ENCODE measurements around the gene LSR. TPM values are rescaled to one million over a fixed set of nuclear protein-coding genes. Genes with fewer than 3 reads are reported as not detected.

The LSR gene
- total RNA-seq, 1 donor from 2014 or later, result 78.5 TPM

DNA sequence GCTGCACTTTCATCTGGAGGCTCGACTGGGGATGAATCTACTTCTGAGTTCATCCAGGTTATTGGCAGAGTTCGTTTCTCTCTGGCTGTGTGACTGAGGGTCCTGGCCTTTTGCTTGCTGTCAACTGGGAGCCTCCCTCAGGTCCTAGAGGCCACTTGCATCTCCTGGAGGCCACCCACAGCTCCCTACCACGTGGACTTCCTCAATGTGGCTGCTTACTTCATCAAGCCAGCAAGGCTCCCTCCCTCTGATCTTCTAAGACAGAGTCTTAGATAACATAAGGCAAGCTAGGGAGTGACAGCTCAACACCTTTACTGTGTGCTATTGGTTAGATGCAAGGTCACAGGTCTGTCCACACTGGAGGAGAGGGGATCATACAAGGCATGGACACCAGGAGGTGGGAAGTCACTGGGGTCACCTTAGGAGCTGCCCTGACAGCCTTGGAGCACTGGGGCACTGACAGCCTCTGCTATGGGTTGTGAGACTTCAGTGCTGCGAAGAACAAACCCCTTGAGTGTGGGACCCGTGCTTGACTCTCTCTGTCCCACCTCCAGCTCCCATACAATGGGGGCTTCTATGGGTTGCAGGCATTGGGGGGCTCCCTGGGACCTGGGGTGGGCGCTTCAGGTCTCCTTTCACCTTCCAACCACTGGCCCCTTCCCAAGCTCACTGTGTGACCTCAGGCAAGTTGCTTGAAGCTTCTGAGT, 25.6 kb upstream of the LSR start:
- Mint-ChIP-seq H3K4me1 (ENCODE audit: unreplicated experiment) (no peaks in the 10 kb centered on the region), H3K27ac (no peak overlapping the region), H3K9me3 (peaks cover 5% of the 10 kb centered on the region), H3K27me3 (no peaks in the 10 kb centered on the region), H3K36me3 (no peaks in the 10 kb centered on the region), H3K4me3 (no peak overlapping the region)
- no peak for DNase-seq (ENCODE audit: extremely low spot score, unreplicated experiment)
- no peak for TF ChIP-seq CTCF (conservative IDR thresholded peaks at IDR 0.05)

GRCh38 chr19:35223862-35224505, 24.8 kb upstream of the LSR start:
- no peak overlapping the region for H3K4me3 Mint-ChIP-seq
- peak; percentile 39 for DNase-seq (ENCODE audit: extremely low spot score, unreplicated experiment)
- H3K4me1 Mint-ChIP-seq (ENCODE audit: unreplicated experiment), result no peaks in the 10 kb centered on the region
- no peak overlapping the region for H3K27ac Mint-ChIP-seq
- no peaks in the 10 kb centered on the region for H3K36me3 Mint-ChIP-seq
- peaks cover 5% of the 10 kb centered on the region for H3K9me3 Mint-ChIP-seq
- no peaks in the 10 kb centered on the region for H3K27me3 Mint-ChIP-seq
- TF ChIP-seq CTCF (conservative IDR thresholded peaks at IDR 0.05), result no peak

- Mint-ChIP-seq H3K27ac (no peak overlapping the region), H3K27me3 (no peaks in the 10 kb centered on the region), H3K4me1 (ENCODE audit: unreplicated experiment) (no peaks in the 10 kb centered on the region), H3K4me3 (no peak overlapping the region), H3K36me3 (no peaks in the 10 kb centered on the region), H3K9me3 (no peaks in the 10 kb centered on the region)
- no peak for TF ChIP-seq CTCF (conservative IDR thresholded peaks at IDR 0.05)
- DNase-seq (ENCODE audit: extremely low spot score, unreplicated experiment), result peak; percentile 60
These were observed 23.9 kb upstream of the LSR start for GRCh38 chr19:35224681-35225571.

- TF ChIP-seq CTCF (conservative IDR thresholded peaks at IDR 0.05), result no peak
- DNase-seq (ENCODE audit: extremely low spot score, unreplicated experiment), result peak; percentile 47
- Mint-ChIP-seq H3K9me3 (no peaks in the 10 kb centered on the region), H3K4me1 (ENCODE audit: unreplicated experiment) (no peaks in the 10 kb centered on the region), H3K4me3 (no peak overlapping the region), H3K27me3 (no peaks in the 10 kb centered on the region), H3K27ac (no peak overlapping the region), H3K36me3 (no peaks in the 10 kb centered on the region)
These were observed 22.9 kb upstream of the LSR start for GRCh38 chr19:35225951-35226350.

DNA sequence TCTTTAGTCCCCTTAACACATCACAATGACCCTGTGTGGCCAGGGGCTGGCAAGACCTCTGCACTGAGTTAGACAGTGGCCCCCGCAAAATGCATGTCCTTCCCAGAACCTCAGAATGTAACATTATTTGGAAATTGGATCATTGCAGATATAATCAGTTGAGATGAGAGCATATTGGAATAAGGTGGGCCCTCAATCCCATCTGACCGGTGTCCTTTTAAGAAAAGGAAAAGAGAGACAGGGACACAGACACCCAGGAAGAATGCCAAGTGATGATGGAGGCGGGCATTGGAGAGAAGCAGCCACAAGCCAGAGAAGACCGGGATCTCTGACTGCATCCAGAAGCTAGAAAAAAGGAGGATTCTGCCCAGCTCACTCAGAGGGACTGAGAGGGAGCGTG, 22.1 kb upstream of the LSR start:
- H3K27me3 Mint-ChIP-seq, result no peaks in the 10 kb centered on the region
- H3K9me3 Mint-ChIP-seq, result no peaks in the 10 kb centered on the region
- peak; percentile 37 for DNase-seq (ENCODE audit: extremely low spot score, unreplicated experiment)
- TF ChIP-seq CTCF (conservative IDR thresholded peaks at IDR 0.05), result no peak
- H3K4me3 Mint-ChIP-seq, result no peak overlapping the region
- no peaks in the 10 kb centered on the region for H3K36me3 Mint-ChIP-seq
- H3K4me1 Mint-ChIP-seq (ENCODE audit: unreplicated experiment), result no peaks in the 10 kb centered on the region
- H3K27ac Mint-ChIP-seq, result no peak overlapping the region

All from type B pancreatic cell (in vitro differentiated cells).